H1 (cell line): Measurements from ENCODE around the gene PABPC1L.

Source experiments
- CHD2 ChIP-seq: IDR thresholded peaks from 2 replicates; pipeline ENCODE4 v1.6.1; 2012; ENCODE audit warnings: low read length, improper control_type of control experiment
- CTCF ChIP-seq, 3 experiments: IDR thresholded peaks; 1 replicate in 2 of 3; 2 replicates in 1 of 3; pipeline versions ENCODE4 v1.5.1 to v1.6.1; 2011; ENCODE audit warnings: low read length in 3 of 3, mild to moderate bottlenecking in 3 of 3, inconsistent platforms in 2 of 3, low read depth in 1 of 3, moderate library complexity in 1 of 3; ENCODE audit not compliant: insufficient read depth in 1 of 3; ENCODE audit errors: control extremely low read depth in 1 of 3
- EZH2 ChIP-seq: fragments of 200-600 bp; sonication (generic); IDR thresholded peaks from 2 replicates; pipeline ENCODE4 v1.7.1; 2012; ENCODE audit warnings: low read depth, mild to moderate bottlenecking, moderate library complexity, low read length, inconsistent platforms; ENCODE audit not compliant: severe bottlenecking
- FOSL1 ChIP-seq: IDR thresholded peaks from 2 replicates; pipeline ENCODE4 v1.6.1; 2011; ENCODE audit warnings: mild to moderate bottlenecking, low read depth, low read length, moderate library complexity; ENCODE audit not compliant: insufficient read depth
- GABPA ChIP-seq: IDR thresholded peaks from 2 replicates; pipeline ENCODE4 v1.6.1; 2011; ENCODE audit warnings: mild to moderate bottlenecking, low read length, moderate library complexity, borderline replicate concordance; ENCODE audit not compliant: insufficient read depth
- POLR2A ChIP-seq, 2 experiments: IDR thresholded peaks; 1 replicate in 1 of 2; 2 replicates in 1 of 2; pipeline ENCODE4 v1.6.1; 2011; ENCODE audit warnings: low read depth in 2 of 2, low read length in 2 of 2, mild to moderate bottlenecking in 2 of 2; ENCODE audit errors: control extremely low read depth in 1 of 2
- POLR2AphosphoS5 ChIP-seq: IDR thresholded peaks from 2 replicates; pipeline ENCODE4 v1.6.1; 2011; ENCODE audit warnings: low read depth, low read length
- RAD21 ChIP-seq, 2 experiments: IDR thresholded peaks in 1 of 2; conservative IDR thresholded peaks in 1 of 2; 2 replicates each; pipeline ENCODE4 v1.6.1; 2011; ENCODE audit warnings: low read depth in 2 of 2, low read length in 2 of 2, improper control_type of control experiment in 1 of 2, inconsistent platforms in 1 of 2, mild to moderate bottlenecking in 1 of 2, moderate library complexity in 1 of 2
- SRF ChIP-seq: IDR thresholded peaks from 2 replicates; pipeline ENCODE4 v1.6.1; 2011; ENCODE audit warnings: mild to moderate bottlenecking, low read depth, low read length, moderate library complexity
- TBP ChIP-seq: IDR thresholded peaks from 2 replicates; pipeline ENCODE4 v1.6.1; 2011; ENCODE audit warnings: low read depth, low read length, improper control_type of control experiment

GRCh38 chr20:44955270-44955669 lies 45.4 kb downstream of the PABPC1L start:
- TF ChIP-seq CTCF (IDR thresholded peaks at IDR 0.05; ENCODE audit: control extremely low read depth in 1 of 3, insufficient read depth in 1 of 3, low read depth in 1 of 3, low read length in 3 of 3) (no peak), CHD2 (no peak), POLR2A (IDR thresholded peaks at IDR 0.05; ENCODE audit: control extremely low read depth in 1 of 2, low read depth in 2 of 2, low read length in 2 of 2) (no peak), EZH2 (no peak), POLR2AphosphoS5 (no peak), SRF (no peak), TBP (no peak), FOSL1 (no peak), GABPA (no peak), RAD21 (IDR thresholded peaks at IDR 0.05 in 1 of 2, conservative IDR thresholded peaks at IDR 0.05 in 1 of 2; ENCODE audit: low read depth in 2 of 2, low read length in 2 of 2) (no peak)
